Mononuclear cell (primary cell): ENCODE data around the gene CYP46A1. TPM values are rescaled to one million over a fixed set of nuclear protein-coding genes. Genes with fewer than 3 reads are reported as not detected.

Source experiments
- H3K27me3 ChIP-seq: 2 replicates; pipeline ENCODE4 v1.6.0; 2011; ENCODE audit warnings: low read length, control low read depth; ENCODE audit not compliant: insufficient read depth
- H3K4me1 ChIP-seq: 2 replicates; pipeline ENCODE4 v1.5.1; 2011; ENCODE audit warnings: mild to moderate bottlenecking, low read length, control low read depth; ENCODE audit not compliant: insufficient read depth
- H3K4me3 ChIP-seq: 2 replicates; pipeline ENCODE4 v1.5.1; 2011; ENCODE audit warnings: mild to moderate bottlenecking, low read length, moderate library complexity
- H3K9me3 ChIP-seq: 2 replicates; pipeline ENCODE4 v1.5.1; 2011; ENCODE audit warnings: low read depth, mild to moderate bottlenecking, control low read depth, low read length
- total RNA-seq: library from RNA; depleted of rRNA; stranded (reverse); fragments of >200 nt; gene quantifications from one replicate; pipeline ENCODE4 v1.2.3, GENCODE V29; 2012

The CYP46A1 gene
- total RNA-seq, 1 donor: 0.10 TPM

DNA sequence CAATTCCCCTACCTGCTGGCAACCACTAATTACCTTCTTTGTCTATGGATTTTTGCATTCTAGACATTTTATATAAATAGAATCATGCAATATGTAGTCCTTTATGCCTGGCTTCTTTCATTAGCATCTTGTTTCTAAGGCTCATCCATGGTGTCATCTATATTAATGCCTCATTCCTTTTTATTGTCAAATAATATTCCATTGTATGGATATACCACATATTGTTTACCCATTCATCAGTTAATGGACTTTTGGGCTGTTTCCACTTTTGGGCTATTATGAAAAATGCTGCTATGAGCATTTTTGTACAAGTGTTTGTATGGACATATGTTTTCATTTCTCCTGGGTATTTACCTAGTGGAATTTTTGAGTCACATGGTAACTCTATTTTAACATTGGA is 18.0 kb downstream of the CYP46A1 start:
- Histone ChIP-seq H3K4me3 (no peak overlapping the region), H3K4me1 (no peaks in the 10 kb centered on the region), H3K27me3 (no peaks in the 10 kb centered on the region), H3K9me3 (peaks cover 8% of the 10 kb centered on the region)

DNA sequence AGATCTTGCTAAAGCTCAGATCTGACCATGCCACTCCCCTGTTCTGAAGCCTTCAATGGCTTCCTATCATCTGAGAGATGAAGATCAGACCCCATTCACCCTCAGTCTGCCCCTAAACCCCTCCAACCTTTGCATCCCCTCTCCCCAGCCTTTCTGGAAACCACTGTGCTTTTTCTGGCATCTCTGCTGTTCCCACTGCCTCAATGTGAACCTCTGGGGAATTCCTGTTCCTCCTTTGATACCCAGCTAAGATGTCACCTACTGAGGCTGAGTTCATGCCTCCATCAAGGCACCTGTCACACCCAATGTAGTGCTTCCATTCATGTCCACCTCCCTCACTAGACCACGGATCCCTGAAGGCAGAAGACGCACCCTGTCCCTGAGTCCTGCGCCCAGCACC is 19.3 kb downstream of the CYP46A1 start:
- Histone ChIP-seq H3K4me3 (no peak overlapping the region), H3K9me3 (peaks cover 8% of the 10 kb centered on the region), H3K27me3 (no peaks in the 10 kb centered on the region), H3K4me1 (no peaks in the 10 kb centered on the region)

DNA sequence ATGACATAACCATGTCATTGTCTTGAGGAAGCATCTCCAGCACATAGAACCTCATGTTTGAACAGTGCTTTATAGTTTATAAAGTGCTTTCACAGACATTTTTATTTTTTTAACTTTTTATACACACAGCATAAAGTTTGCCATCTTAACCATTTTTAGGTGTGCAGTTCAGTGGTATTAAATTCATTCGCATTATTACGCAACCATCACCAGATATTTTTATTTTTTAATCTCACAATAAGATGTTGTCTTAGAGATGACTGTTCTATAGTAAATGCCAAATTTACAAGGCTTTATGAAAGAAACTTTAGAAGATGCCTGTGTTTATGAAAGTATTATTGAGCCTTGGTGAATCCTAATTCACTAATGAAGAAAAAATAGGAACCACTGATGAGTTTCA is 19.9 kb downstream of the CYP46A1 start:
- Histone ChIP-seq H3K4me1 (no peaks in the 10 kb centered on the region), H3K9me3 (peaks cover 8% of the 10 kb centered on the region), H3K27me3 (peaks cover 4% of the 10 kb centered on the region), H3K4me3 (no peak overlapping the region)

DNA sequence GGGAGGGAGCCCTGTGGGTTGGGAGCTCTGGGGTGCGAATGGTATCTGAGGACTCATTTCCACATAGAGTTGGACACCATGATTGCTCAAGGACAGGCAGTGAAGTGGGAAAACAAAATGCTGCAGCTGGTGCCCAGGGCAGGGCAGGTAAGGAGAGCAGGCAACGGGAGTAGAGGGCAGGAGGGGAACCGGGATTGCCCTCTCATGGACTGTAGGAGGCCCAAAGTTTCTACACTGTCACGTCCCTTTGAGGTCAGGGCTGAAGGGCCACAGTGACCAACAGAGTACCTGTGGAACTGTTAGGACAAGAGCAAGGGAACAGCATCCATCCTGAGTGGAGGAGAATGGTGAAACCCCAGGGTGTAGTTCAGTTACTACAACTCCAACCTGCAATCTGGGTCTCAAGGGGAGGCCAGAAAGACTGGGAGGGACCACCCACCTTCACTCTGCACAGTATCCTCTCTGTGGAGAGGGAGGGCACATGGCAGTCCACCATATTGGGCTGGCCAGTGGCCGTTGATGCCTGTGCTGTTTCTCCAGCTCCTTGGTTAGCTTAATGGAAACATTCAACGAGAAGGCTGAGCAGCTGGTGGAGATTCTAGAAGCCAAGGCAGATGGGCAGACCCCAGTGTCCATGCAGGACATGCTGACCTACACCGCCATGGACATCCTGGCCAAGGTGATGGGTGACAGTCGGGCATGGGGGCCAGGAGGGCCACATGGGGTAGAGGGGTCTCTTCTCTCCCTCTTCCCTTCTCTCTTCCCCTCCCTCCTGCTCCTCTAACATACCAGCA is 22.2 kb downstream of the CYP46A1 start:
- Histone ChIP-seq H3K9me3 (peaks cover 8% of the 10 kb centered on the region), H3K27me3 (peaks cover 17% of the 10 kb centered on the region), H3K4me1 (no peaks in the 10 kb centered on the region), H3K4me3 (no peak overlapping the region)

DNA sequence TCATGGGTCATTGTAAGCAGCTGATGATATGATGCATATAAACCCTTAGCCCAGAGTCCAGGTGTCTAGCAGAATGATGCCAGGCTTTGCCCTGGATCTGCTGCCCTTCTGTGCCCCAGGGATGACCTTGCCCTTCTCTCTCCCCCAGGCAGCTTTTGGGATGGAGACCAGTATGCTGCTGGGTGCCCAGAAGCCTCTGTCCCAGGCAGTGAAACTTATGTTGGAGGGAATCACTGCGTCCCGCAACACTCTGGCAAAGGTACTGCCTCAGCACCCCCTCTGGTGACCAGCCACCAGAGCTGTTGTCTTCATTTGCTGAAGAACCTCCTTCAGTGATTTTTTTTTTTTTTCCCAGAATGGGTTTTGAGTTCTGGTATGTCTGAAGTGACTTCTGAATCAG is 23.3 kb downstream of the CYP46A1 start:
- peaks cover 21% of the 10 kb centered on the region for H3K27me3 ChIP-seq
- no peaks in the 10 kb centered on the region for H3K4me1 ChIP-seq
- H3K4me3 ChIP-seq: no peak overlapping the region
- H3K9me3 ChIP-seq: peaks cover 8% of the 10 kb centered on the region

DNA sequence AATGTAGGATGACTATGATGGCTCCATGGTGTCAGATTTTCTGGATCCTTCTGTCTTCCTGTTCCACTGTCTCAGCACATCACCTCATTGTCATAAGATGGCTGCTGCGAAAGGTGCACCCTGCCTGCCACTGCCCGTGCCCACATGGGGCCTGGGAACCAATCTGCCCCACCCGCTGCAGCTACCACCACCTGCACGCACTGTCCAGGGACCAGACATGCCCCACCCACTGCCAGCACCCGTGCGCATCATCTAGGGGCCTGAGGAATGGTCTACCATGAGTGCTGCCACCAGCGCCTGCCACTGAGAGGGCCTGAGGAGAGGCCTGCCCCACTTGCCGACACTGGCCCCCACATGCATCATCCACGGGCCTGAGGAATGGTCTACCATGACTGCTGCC is 23.8 kb downstream of the CYP46A1 start:
- H3K4me3 ChIP-seq: no peak overlapping the region
- H3K27me3 ChIP-seq: peaks cover 21% of the 10 kb centered on the region
- H3K9me3 ChIP-seq: peaks cover 7% of the 10 kb centered on the region
- H3K4me1 ChIP-seq: no peaks in the 10 kb centered on the region

DNA sequence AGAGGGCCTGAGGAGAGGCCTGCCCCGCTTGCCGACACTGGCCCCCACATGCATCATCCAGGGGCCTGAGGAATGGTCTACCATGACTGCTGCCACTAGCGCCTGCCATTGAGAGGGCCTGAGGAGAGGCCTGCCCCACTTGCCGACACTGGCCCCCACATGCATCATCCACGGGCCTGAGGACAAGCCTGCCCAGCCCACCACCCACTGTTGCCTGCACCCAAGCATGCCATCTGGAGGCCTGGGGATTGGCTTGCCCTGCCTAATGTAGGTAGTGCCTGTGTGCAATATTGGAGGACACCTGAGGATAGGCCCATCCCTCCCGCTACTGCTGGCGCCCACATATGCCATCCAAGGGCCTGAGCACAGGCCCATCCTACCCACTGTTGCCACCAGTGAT is 24.4 kb downstream of the CYP46A1 start:
- H3K4me1 ChIP-seq: no peaks in the 10 kb centered on the region
- H3K4me3 ChIP-seq: no peak overlapping the region
- H3K27me3 ChIP-seq: peaks cover 21% of the 10 kb centered on the region
- H3K9me3 ChIP-seq: peaks cover 1% of the 10 kb centered on the region

DNA sequence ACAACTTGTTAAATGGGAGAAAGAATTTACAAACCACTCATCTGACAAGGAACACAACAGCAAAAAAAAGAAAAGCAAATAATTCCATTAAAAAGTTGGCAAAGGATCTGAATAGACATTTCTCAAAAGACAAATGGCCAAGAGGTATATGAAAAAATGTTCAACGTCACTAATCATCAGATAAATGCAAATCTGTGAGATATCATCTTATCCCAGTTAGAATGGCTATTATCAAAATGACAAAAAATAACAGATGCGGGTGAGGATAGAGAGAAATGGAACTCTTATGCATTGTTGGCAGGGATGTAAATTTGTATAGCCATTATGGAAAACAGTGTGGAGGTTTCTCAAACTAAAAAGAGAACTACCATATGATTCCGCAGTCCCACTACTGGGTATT is 29.9 kb downstream of the CYP46A1 start:
- H3K4me3 ChIP-seq: no peak overlapping the region
- H3K4me1 ChIP-seq: no peaks in the 10 kb centered on the region
- peaks cover 18% of the 10 kb centered on the region for H3K27me3 ChIP-seq
- no peaks in the 10 kb centered on the region for H3K9me3 ChIP-seq

DNA sequence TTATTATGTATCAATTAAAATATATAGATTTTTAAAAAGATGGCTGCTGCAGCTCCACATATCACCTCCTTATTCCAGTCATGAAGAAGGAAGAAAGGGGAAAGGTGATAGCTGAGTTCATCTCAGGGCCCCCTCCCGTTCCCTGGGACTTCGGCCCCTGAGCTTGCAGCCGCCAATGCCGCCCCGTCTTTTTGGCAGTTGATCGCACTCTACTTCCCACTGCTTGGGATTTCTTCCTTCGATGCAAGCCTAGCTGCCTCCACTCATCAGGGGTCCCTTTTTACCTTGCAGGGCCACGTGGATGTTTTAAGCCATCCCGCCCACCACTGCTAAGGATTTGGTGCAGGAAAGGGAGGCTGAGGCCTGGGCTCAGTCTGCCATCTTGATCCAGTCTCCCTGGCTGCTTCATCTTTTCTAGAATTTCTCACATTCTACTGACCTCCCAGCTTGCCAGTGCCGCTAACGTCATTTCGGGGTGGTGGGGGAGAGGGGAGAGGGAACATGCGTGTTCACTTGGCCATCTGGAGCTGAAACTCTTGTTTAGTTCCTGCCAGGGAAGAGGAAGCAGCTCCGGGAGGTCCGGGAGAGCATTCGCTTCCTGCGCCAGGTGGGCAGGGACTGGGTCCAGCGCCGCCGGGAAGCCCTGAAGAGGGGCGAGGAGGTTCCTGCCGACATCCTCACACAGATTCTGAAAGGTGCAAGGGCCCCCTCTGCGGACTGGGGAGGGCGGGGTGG is 31.3 kb downstream of the CYP46A1 start:
- H3K4me3 ChIP-seq: no peak overlapping the region
- no peaks in the 10 kb centered on the region for H3K4me1 ChIP-seq
- H3K27me3 ChIP-seq: peaks cover 10% of the 10 kb centered on the region
- H3K9me3 ChIP-seq: no peaks in the 10 kb centered on the region

DNA sequence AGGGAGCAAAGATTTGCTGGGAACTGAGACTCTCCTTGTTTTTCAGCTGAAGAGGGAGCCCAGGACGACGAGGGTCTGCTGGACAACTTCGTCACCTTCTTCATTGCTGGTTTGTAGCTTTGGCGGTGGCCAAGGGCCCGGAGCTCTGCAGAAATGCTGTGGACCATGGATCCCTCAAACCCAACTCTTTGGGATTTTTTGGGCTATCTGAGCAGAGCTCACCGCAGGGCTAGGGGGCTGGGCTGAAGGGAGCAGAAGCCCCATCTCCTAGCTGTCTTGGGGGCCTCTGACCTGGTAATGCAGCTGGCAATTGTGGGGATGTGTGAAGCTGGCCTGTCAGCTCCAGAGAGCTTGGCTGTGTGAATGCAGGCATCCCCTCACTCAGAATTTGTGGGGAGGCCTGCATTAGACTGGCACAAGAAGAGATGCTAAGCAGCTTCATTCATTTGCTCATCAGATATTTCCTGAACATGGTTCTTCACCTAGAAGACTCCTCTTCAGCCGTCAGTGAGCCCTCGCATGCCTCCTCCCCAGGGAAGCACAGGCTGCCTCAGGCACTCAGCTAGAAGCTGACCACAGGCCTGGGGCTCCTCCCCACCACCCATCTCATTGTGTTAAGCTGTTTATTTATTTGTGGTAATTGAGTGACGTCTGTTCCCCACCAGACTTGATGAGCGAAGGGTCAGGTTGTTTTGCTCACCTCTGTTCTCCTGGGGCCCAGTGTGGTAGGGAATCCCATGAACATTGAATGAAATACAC is 32.2 kb downstream of the CYP46A1 start:
- Histone ChIP-seq H3K27me3 (peaks cover 4% of the 10 kb centered on the region), H3K4me3 (no peak overlapping the region), H3K4me1 (no peaks in the 10 kb centered on the region), H3K9me3 (no peaks in the 10 kb centered on the region)

DNA sequence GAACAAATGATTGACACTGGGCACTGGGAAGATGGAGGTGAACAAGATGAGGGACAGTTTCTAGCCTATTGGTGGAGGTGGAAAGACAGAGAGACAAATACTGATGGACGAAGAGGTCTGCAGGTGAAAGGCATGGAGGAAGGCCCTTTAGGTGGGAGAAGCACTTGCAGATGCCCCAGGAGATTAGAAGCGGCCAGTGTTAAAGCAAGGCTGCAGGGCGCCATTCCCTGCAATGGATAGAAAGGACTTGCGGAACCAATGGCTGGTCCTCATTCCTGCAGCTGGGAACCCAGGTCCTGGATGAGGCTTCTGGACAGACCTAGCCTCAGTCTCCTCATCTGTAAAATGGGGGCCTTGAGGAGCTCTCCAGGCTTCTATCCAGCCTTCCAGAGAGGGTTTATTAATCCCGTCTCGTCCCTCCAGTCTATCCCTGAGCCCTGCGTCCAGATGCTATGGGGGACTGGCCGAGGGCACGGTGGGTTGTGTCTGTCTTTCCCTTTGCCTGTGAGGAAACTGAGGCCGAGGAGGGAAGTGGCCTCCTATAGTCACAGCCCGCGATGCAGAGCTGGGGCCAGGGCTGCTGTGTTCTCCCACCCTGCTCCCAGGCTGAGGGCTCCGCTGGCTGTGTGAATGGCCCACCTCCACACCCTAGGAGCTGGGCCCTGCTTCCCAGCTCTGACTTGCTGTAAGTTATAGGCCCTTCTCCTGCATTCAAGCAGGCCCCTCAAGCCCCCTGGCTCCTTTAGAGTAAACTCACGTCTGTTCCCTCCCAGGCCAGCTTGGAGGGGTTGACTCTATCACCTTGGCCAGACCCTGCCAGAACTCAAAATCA is 33.0 kb downstream of the CYP46A1 start:
- H3K4me1 ChIP-seq: no peaks in the 10 kb centered on the region
- no peaks in the 10 kb centered on the region for H3K9me3 ChIP-seq
- no peaks in the 10 kb centered on the region for H3K27me3 ChIP-seq
- H3K4me3 ChIP-seq: no peak overlapping the region

DNA sequence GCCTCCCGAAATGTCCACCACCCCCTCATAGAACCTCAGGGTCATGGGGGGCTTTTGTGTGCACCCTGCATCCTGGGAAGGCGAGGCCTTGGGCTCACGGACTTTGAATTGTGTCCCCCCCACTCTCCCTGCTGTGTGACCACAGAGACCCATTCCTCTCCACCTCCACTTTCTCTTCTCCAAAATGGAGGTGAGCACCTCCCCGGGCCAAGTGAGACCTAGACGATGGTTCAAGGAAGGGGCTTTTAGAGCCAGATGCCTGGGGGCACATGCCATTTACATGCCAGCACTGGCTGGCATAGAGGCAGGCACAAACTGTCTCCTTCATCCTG is 33.5 kb downstream of the CYP46A1 start:
- Histone ChIP-seq H3K27me3 (no peaks in the 10 kb centered on the region), H3K4me3 (no peak overlapping the region), H3K9me3 (no peaks in the 10 kb centered on the region), H3K4me1 (no peaks in the 10 kb centered on the region)

DNA sequence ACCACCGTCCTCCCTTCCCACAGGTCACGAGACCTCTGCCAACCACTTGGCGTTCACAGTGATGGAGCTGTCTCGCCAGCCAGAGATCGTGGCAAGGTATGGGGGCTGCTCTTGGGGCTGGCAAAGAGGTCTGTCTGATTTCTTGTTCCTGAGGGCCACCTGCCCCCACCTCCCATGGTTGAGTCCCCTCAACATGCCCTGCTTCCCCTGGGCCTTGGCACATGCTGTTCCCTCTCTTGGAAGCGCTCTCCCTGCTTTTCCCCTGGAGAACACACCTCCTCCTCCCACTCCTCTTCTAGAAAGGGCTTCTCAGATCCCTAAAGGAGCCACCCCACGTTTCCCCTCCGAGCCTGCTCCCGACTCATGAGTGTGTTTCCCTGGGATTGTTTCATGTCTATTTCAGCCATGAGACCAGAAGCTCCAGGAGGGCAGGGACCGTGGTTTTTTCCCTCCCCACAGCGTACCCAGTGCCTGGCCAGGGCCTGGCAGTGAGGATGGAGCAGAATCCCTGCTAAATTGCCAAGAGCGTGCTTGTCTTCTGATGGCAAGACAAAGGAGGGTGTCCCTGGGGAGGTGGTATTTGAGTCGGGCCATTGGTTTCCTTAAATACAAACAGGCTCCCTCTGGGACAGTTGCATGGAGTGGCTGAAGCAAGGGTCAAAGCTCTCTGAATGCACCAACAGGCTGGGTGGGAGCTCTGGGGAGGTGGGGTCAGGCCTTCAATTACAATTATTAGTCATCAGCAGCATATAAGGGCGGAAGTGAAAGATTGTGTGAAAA is 34.1 kb downstream of the CYP46A1 start:
- Histone ChIP-seq H3K9me3 (no peaks in the 10 kb centered on the region), H3K4me3 (no peak overlapping the region), H3K4me1 (no peaks in the 10 kb centered on the region), H3K27me3 (no peaks in the 10 kb centered on the region)

DNA sequence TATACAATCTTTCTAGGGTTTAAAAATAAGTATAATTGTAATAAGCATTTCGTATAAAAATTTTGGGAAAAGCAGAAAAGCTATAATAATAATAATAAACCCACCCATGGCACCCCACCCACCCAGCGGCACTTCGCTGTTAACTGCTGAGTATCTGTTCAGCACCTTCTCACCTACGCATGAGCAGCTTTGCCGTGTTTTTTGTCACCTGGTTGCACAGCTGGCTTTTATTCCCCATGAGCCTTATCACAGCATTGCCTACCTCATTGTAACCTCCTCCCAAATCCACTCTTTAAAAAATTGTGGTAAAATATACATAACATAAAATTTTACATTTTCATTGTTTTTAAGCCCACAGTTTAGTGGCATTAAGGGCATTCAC is 34.7 kb downstream of the CYP46A1 start:
- Histone ChIP-seq H3K4me3 (no peak overlapping the region), H3K4me1 (no peaks in the 10 kb centered on the region), H3K9me3 (no peaks in the 10 kb centered on the region), H3K27me3 (no peaks in the 10 kb centered on the region)
